ENCODE results near the gene CPEB4.

The CPEB4 gene

DNA sequence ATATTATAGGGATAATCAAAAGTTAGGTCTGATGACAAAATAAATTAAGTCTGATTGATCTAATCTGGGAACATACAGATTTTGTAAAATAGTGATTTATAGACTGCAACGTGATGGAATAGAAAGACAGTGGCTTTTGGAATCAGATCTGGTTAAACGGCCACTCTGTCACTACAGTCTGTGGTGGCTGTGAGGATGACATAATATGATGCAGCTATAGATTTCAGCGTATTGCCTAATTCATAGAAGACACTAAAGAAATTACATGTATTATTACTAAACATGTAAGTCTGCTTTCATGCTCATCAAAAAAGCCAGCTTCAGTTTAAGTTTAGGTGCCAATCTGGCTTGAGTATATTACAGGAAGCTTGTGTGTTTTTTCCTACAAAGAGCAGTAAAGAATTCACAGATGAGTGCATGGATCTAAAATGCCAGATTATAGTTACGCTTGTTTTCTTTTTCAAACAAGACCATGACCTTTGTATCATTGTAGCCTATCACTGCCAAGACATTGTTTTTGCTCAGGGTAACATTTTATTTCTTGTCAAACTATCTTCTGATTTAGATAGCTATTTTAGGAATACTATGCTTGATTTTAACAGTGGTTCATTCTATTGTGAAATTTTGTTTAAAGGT, 25.7 kb downstream of the CPEB4 start:
- no peak for DNase-seq (ENCODE audit: low read depth)

DNA sequence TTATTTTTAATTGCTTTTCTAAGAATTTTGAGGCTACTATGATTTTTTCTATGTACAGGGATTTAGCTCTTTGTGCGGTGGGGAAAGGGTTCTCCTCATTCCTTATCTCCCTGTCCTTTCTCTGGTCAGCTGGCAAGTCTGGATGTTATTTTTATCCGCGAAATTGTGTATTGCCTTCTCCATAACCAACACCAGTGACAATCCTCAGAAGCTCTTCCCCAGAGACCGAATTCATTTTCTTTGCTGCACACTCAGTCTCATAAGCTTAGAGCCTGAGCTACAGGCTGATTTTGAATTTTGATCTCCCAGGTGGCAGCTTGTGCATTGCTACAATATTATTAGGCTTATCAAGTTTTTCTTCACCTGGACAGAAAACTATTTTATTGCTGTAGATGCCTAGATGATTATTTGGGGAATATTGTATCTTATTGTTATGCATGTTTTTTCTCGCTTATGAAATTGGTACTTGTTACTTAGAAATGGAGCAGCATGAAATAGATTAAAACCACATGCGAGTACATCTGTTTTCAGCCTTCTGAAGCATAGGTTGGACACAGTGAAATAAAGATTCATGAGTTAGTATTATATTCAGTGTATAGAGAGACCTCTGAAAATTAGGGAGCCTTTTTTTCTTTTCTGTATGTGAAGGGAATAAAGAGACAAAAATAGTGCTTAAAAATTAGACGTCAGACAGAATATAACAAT, 27.3 kb downstream of the CPEB4 start:
- DNase-seq (ENCODE audit: low read depth), result no peak

DNA sequence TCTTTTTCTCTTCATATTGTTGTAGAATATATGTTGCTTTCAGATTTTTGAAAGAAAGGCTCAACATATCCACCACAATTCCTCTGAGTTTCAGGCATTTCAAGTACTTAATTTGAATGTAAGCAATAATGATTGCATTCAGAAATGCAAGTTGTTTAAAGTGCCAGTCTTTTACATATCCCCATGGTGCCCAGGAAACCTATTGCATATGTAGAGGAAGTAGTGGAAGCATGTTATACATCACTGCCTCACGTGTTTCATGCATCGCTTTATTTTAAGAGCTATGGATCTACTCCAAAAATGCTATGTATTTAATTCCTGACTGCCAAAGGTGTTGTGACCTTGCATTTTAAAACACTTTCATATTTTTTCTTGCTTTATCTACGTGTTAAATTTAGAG, 28.1 kb downstream of the CPEB4 start:
- DNase-seq (ENCODE audit: low read depth), result no peak

DNA sequence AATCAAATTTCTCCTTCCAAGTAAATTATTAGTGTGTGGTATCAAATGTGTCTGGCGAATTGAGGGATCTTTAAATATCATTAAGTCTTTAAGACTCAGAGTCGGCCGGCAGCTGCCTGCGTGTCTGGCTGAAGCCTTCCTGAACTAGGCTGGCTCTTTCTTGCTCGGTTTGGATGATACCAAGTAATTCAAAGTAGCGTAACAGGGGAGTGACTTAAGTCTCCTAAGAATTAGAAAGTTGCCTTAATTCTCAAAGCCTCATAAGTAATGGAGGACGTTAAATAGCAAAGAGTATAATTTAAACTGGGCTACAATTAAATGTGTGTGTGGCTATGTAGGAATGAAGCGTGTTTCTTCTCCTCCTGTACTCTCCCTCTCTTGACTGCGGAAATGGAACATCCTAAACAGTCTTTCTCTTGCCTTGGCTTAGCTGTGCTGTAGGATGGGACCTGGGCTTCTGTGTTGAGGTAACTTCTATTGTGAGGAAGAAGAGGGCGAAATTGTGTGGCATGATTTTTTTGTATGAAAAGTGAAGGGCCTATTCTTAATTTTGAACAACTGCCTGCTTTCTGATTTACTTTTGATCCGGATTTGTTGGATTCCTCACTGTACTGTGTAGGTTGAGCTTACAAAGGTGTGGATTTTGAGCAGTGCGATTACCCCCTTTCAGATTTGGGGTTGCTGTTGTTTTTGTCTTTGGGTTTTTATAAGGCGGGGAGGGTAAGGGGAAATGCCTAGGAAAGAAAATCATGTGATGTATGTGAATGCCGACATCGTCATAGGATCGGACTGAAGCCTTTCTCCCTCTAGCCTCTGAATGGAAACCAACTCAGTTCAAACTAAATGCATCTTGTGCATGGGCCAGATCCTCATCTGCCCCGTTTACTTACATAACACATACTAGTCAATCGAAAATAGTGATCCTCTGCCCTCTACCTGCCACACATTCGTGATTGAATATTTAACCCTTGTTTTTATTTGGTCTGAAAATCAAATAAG, 29.9 kb downstream of the CPEB4 start:
- no peak for DNase-seq (ENCODE audit: low read depth)

DNA sequence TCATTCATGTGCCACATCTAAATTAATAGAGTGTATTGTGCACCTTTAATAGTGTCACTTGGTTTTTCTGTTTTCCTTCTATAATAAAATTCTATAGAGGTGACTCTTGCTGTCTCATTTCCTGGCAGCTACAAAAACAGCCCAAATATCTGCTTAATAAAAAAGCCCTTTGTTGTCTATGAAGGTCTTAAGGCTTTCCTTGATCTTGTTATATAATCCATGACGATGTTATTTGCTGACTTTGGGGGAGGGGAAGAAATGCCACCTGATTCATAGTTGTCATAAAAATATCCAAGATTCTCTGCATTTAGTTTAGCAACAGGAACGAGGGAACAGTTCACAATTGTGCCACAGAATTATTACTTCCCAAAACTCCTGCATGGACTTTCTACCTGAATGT, 31.3 kb downstream of the CPEB4 start:
- no peak for DNase-seq (ENCODE audit: low read depth)

DNA sequence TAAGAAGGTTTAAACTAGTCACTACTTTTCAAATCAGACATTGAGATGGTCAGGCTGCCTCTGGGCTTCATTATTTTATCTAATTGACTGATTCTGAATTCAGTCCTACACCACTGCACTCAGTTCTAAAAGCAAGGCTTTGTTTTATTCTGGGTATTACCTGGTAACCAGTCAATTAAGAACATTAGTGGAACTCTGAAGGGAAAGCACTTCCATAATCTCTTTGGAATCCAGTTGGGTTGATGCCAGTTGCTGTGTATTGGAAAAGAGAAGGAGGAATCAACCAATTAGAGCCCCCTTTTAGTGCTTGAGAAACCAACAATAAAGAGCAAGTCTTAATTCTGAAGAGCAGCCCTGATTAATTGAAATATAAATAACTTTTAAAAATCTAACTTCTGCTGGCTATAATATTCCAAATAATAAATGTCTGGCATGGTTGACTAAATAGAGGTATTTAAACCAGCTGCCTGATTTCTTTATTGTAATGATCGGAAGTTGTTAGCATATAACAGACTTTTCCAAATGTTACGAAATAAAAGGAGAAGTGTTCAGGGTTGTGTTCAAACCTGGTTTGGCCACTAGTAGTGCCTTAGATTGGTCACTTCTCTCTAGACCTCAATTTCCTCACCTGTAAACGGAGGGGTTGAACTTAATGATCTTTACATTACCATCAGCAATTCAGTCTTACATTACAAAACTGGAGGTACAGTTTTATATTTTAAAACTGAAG, 32.0 kb downstream of the CPEB4 start:
- DNase-seq (ENCODE audit: low read depth), result no peak

DNA sequence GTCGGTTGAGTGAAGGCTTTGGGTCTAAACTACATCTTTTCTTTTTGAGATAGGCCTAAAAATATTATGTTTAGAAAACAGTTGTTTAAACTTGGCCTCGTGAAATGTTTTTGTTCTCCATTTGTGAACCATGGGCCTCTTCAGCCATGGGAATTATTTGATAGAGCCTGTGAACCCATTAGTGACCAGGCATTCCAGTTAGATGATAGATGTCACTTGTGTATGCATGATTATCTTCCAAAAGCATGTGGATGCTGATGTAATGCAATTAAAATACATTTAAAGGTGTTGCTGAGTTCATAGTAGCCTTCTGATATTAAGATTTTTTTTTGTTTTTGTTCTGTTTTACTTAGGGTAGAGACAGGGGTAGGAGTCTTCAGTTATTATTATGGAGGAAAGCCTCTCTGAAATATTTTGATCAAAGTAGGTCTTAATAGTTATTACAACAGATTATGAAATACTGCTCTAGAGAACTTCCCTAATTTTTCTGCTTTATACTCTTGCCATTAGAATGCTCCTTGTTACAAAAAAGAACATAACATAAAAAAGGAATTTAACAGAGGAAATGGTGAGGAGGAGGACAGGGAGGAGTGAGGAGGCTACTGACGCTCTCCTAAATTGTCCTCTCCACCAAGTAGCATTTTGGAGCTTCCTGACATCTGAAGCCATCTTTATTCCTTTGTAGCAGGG, 32.9 kb downstream of the CPEB4 start:
- DNase-seq (ENCODE audit: low read depth), result no peak

DNA sequence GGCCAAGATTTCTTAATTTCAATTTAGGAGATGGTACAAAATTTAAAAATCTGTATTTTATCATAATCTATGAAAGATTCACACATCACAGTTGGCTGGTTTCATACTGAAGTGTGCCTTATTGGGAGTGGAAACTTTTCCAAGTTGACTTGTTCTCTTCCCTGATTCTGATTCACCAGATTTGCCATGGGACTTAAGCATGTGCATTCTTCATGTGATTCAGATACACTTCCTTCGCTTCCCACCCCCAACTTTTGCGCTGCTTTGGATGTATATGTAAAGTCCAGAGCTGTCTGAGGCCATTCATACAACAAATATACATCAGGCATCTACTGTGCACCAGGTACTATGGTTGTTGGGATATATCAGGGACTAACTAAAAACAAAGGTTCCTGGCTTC, 34.4 kb downstream of the CPEB4 start:
- DNase-seq (ENCODE audit: low read depth), result no peak

DNA sequence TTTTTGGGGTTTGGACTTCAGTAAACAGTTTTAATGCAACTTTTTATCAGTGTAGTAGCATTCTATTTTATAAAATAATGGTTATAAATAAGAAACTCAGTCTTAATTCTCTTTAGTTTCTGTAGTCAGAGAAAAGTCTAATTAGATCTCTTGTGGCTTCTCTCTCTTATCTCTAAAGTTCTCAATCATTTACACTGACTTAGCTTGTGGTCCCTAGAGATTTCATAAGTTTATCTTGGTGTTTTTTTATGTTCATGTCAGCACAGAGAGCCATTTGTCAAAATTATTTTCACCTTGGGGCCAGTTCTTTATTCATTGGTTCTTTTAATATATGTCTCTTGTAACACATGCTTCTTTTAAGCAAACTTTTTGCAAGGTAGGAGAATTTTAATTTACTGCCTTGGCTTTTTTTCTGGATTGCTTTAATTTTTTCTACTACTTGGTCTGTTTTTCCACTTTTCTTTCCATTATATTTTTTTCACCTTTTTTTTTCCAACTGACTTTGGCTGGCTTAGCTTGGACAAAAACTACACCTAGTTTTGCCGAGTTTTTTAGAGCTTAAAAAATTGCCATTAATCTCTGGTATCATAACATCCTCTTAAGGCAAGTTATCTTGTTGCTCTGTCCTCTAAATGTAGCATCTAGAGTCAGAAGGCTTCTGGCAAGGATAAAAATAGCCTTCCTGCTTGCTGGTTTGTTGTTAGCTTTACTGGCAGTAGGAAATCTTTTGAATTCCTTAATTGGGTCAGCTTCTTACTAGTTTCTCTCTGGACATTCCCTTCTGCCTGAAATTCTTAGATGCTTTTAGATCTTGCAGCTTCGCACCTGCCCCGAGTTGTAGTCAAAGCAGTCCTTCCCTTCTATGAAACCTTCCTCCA, 35.3 kb downstream of the CPEB4 start:
- no peak for DNase-seq (ENCODE audit: low read depth)

DNA sequence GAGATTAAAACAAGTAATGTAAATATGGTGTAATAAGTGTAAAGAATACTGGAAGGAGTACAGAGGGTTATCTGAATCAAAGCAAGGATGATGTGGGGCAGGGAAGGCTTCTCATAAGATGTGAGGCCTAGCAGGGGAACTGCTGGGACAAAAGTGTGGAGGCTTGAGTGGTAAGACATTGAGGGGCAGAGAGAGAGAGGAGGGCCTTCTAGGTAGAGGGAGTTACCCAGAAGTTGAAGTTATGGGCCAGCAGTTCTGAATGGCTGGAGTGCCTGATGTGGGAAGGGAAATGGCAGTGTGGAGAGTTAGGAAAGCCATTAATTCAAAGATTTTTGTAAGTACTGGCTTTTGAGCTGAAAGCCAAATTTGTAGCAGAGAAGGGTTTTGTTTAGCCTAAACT, 36.8 kb downstream of the CPEB4 start:
- no peak for DNase-seq (ENCODE audit: low read depth)

DNA sequence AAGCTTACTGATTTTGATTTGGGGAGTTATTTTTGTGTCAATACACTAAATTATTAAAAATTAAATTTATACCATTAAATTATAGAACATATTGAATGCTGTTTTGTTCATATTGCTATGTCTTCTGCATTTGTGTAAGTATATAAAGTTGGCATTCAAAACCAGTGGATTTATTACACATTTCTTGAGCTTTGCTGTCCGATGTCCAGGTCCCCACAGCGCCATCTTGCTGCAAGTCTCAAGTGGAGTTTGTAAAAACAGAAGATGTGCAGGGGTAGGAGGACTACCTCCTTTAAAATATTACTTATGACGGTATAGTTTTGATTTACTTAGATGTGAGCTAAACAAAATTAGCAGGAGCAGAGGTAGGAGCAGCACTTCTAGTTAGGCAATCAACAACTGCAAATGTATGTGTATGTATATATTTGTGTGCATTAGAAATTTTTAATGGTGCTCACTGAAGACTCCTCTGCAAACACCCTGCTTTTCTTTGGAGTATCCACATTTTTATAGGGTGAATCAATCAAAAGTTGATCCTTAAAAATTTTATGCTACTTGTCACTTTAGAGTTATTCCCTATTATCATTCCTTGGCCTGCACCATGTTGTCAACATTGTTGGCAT, 37.4 kb downstream of the CPEB4 start:
- no peak for DNase-seq (ENCODE audit: low read depth)

DNA sequence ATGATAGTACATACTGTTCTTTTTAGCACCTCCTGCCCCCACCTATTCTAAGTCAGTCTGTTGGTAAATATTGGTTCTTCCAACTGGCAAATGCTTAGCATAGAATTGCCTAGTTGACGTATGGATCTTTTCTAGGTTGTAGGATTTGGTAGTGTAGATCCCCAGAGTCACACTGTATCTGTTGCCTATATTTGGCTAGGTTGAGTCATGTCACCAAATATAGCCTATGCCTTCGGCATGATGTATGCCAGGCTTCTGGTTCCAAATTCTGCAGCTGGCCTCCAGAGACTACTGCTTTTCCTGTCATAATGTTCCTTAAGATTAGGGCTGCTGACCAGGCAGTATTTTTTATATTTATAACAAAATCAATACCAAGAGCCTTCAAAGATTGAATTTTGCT, 38.2 kb downstream of the CPEB4 start:
- DNase-seq (ENCODE audit: low read depth), result no peak

DNA sequence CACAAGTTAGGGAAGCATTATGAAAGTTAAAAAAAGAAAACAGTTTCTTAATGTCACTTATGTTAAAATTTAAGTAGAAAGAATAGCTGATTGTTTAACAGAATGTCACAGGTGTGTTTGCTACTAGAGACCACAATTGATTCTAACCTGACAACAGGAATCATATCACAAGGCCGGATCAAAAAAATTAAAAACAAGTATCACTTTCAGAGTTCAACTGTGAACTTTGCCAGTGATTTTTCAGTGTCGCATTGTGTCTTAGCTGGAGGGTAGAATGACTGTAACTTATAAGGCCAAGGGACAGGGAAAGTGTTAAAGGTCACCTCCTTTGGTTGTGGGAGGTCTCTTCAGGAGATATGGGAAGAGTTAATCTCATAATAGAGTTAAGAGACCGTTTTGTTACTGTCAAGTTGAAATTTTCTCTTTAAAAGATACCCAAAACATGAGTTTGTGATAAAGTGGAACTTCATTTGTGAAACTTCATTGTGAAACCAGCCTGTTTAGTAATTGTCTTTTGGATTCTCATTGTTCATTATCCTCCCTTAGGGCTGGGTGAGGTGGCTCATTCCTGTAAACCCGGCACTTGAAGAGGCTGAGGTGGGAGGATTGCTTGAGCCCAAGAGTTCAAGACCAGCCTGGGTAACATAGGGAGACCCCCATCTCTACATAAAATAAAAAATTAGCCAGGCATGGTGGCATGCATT, 40.9 kb downstream of the CPEB4 start:
- no peak for DNase-seq (ENCODE audit: low read depth)

DNA sequence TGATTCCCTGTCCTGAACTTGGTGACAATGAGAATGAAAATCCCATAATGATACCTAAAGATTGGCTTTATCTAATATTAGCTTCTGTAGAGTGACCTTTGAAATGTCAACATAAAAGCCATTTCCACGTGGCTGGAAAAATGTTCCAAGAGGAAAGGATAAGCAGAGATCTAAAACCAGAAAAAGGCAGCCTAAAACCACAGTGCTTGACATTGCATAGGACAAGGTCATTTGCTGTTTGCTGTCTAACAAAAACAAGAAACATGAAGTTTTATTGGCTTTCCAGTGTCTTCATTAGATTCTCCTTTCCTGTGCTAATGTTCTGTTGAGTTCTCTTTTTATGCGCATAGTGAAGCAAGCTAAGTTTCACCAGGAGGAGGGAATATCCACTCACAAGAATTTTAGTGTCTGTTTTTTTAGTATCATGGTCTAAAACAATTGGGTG, 44.6 kb downstream of the CPEB4 start:
- no peak for DNase-seq (ENCODE audit: low read depth)

DNA sequence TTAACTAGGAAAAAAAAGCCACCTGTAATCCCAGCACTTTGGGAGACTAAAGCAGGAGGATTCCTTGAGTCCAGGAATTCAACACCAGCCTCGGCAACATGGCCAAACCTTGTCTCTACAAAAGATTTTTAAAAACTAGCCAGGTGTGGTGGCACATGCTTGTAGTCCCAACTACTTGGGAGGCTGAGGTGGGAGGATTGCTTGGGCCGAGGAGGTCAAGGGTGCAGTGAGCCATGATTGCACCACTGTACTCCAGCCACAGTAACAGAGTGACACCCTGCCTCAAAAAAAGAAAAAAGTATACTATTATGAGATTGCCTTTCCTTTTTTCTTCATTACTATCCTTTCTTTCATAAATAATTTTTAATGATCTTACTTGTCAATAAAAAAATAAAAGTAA, 45.8 kb downstream of the CPEB4 start:
- DNase-seq (ENCODE audit: low read depth), result no peak

DNA sequence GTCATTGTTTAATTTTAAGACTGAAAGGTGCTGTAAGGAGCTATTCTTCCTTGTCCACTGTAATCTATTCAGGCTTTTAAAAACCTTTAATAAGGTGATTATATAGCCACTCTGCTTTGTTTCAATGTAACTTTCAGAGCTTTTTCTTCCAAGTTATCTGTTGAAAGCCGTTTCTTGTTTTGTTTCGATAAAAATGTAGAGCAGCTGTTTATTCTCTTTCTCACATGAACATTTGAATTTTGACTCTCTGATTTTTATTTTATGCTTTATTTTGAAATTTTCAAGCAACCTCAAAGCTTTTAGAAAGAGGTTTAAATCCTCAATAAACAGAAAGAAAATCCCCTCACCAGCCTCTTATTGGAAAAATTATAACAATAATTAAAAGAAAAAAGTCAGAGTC, 47.2 kb downstream of the CPEB4 start:
- no peak for DNase-seq (ENCODE audit: low read depth)

DNA sequence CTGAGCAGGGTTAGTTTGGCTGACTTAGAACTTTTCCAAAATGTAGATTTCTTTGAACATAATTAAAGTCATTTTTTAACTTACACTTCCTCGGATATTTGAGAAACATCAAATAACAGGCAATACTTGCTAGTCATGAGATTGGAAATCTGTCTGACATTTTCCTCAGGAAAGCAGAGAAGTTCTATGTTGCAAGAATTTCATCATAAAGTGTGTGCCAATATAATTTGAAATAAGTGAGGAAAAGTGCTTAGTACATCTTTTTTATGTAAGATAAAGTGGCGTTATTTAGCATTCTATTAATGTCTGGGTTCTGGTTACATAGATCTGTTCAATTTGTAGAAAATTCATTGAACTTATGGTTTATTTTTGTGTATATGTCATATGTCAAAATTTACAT, 52.1 kb downstream of the CPEB4 start:
- DNase-seq (ENCODE audit: low read depth), result no peak

DNA sequence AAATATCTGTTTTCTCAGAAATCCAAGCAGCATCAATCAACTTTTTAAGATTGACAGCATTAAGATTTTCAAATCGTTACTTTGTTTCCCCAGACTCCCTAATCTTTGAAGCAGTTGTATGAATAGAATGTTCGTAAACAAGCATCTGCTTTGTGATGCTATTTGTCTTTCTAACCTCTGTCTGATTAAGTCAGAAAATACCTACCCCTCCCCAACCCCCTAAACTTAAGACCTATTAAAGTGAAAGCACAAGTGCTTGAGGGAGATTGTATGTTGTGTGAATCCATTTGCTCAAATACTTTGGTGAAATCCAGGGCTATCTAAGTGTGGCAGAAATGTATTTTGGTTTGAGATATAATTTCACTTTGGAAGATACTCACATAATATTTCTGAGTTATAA, 53.0 kb downstream of the CPEB4 start:
- no peak for DNase-seq (ENCODE audit: low read depth)

DNA sequence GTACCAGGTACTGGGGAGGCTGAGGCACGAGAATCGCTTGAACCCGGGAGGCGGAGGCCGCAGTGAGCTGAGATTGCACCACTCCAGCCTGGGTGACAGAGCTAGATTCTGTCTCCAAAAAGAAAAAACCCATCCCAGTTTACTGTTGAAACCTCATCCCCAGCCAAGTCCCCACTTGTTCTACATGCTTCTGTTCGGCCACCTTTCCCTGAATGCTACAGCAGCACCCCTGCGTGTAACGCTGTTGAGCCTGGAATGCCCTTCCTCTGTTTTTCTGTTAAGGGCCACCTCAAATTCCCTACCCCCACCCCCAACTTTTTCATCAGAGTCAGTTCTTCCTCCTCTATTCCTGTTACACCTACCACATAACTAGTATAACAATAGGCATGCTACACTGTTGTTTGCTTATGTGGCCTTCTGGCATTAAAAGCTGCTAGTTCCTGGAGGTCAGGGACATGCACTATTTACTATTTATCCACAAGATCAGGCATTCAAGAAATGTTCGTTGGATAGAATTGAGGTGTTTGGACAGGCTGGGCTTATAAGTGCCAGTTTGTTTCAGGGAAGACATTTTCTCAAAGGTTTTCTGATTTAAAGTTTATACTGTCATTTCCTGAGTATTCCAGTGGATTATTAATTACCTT, 53.7 kb downstream of the CPEB4 start:
- DNase-seq (ENCODE audit: low read depth), result no peak
